UCSD-AML1 (cell line): Measurements from ENCODE around the gene CGNL1.

Source experiments
- DNase-seq: peaks from one replicate; lab custom pipeline; 2025; ENCODE audit not compliant: unreplicated experiment; lab: John Stamatoyannopoulos, UW

Gene CGNL1

DNA sequence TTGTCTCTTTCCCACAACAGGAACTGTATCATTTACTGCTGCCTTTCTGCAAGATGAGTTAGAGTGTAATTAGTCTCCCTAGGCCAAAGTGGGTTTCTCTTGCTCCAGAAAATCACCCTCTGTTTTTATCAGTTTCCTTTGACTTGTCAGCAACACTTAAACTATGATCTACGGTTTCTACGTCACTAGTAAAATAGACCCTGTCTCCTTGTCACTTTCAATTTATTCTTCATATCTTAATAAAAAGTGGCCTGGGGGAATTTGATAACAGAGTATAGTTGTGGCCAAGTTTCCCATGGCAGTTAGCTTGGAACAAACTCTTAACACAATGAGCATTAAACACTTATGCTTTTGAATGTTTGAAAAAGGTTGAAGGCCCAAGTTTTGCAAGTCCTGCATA, 79.6 kb downstream of the CGNL1 start:
- DNase-seq: no peak

DNA sequence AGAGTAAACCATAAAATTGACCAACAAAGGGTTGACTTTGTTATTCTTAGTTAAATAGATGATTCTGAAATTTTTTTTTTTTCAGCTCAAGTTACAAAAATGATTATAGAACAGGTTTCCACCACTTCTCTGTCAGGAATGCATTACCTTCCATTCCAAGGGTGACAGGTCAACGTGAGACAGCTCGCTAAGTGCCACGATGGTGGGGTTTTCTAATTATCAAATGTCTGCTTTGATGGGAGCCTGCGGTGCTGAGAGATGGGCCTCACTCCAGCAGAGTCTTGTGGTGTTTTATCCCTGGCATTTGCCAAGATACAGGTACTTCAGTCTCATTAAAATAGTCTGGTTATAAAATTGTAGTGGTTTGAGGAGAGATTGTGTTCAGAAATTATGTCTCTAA, 80.3 kb downstream of the CGNL1 start:
- DNase-seq: no peak

DNA sequence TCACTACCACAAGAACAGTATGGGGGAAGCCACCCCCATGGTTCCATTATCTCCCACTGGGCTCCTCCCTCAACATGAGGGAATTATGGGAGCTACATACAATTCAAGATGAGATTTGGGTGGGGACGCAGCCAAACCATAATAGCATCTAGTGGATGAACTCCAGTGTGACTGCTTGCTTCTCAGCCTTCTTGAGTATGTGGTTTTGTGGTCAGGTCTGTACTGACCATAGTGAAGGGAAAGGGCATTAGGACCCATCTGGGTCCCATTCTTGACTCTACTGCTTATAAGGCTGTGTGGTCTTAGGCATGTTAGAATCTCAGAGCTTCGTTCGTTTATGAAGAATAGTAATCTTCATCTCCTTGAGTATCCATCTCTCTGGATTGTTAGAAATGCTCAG, 81.4 kb downstream of the CGNL1 start:
- DNase-seq: no peak

DNA sequence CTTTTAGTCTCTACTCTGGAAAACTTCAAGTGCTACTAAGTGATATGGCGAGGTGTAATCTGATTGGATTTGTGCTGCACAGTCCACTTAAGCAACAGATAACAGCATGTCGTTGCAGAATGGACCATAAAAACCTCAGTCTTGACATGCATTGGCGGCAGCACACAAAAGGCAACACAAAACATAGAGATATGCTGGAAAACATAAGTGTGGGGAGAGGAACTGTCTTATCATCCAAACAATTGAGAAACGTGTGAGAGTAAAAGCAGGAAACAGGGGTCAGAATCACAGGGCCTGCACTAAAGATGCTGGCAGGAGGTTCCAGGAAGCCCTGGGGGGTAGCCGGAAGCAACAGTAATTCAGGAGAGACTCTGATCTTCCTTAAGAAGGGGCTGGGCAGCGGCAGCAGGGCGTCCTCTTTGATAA, 82.1 kb downstream of the CGNL1 start:
- DNase-seq: no peak

DNA sequence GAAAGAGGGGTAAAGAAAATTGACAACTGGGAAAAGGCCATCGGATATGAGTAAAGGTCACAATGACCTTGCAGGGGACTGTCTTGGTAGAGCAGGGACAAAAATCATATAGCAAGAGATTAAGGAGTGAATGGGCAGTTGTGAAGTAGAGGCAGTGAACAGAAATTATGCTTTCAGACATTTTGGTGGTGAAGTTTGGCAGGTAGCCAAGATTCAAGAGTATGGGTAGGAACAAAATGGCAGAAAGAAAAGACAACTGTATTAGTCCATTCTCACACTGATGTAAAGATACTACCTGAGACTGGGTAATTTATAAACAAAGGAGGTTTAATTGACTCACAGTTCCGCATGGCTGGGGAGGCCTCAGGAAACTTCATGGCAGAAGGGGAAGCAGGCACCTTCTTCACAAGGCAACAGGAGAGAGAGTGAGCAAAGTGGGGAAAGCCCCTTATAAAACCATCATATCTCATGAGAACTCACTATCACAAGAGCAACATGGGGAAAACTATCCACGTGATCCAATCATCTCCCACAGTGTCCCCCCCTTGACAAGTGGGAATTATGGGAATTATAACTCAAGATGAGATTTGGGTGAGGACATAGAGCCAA, 84.0 kb downstream of the CGNL1 start:
- DNase-seq: no peak

DNA sequence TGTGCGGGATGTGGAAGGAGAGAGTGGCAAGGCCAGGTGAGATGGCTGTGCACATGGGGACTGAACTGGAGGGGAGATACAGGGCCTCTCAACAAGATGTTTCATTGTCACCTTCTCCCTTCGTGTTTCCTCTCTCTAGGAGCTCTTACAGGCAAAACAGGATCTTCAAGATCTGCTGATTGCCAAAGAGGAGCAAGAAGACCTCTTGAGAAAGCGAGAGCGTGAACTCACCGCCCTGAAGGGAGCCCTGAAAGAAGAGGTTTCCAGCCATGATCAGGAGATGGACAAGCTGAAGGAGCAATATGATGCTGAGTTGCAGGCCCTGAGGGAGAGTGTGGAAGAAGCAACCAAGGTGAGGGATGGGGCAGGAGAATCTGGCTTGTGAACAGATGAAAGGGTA, 85.2 kb downstream of the CGNL1 start:
- DNase-seq: no peak

DNA sequence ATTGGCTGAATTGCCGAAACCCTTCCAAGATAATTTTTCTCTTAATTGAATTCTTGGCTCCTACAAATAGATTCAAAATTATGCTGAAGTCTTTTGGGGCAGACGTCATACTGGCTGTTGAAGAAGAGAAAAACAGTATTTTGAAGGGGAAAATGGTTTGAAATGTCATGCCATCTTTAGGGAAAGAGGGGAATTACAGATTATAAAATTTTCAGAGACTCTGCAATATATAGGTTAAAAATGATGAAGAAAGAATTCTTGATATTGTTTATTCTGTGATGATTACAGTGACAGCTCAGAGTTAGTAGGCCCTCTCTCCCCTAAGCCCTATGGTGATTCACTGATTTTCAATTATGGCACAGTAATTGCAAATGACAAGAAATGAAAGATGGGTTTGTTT, 86.1 kb downstream of the CGNL1 start:
- DNase-seq: no peak

DNA sequence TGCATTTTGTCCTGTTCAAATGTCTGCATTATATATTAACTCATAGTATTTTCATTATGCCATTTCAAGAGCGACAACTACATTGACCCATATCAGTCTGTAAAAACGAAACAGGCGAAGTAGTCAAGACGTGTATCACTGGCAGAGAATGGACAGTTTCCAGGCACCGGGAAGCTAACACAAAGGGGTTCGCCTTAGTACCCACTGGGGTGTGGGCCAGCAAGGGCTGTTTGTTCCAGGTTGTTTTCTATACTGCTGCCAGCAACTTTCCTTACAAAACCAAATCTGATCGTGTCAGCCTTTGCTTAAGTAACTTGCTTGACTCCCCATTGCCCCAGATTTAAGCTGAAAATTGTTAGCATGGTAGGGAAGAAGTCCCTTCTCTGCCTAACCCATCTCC, 87.1 kb downstream of the CGNL1 start:
- DNase-seq: no peak

DNA sequence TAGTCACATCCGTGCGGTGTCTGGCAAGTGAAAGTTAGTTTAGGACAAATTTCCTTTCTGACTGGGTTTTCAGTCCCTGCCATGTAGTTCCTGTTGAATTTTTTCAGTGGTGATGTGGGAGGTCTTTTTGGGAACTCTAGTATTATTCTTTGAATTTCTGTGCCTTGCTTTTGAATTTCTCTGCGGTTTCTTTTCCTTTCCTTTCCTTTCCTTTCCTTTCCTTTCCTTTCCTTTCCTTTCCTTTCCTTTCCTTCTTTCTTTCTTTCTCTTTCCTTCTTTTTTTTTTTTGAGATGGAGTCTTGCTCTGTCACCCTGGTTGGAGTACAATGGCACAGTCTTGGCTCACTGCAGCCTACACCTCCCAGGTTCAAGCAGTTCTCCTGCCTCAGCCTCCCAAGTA, 88.2 kb downstream of the CGNL1 start:
- no peak for DNase-seq

DNA sequence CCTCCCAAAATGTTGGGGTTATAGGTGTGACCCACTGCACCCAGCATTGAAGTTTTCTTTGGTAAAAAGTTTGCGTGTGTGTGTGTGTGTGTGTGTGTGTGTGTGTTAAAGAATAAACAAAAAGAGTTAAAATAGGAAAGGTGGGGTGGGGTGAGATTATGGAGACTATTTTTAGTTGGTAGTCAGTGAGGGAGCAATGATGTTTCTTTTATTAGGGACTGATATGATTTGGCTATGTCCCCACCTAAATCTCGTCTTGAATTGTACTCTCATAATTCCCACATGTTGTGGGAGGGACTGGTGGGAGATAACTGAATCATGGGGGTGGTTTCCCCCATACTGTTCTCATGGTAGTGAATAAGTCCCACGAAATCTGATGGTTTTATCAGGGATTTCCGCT, 92.2 kb downstream of the CGNL1 start:
- no peak for DNase-seq

DNA sequence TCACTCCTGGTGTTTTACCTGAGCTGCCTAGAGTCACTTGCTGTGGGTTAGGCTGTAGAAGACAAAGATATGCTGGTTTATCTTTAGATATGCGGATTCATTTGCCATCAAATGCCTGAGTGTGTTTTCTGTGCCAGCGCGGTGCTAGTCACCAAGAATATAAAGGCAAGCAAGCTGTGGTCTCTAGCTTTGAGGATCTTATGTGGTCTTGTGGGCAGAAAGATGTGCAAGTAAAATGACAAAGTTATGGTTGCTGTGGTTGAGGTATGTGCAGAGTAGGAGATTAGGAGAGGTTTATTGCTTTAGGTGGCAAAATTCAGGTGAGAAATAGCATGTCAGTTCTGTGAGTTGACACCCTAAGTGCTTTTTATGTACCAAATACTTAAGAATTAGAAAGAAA, 94.2 kb downstream of the CGNL1 start:
- no peak for DNase-seq

DNA sequence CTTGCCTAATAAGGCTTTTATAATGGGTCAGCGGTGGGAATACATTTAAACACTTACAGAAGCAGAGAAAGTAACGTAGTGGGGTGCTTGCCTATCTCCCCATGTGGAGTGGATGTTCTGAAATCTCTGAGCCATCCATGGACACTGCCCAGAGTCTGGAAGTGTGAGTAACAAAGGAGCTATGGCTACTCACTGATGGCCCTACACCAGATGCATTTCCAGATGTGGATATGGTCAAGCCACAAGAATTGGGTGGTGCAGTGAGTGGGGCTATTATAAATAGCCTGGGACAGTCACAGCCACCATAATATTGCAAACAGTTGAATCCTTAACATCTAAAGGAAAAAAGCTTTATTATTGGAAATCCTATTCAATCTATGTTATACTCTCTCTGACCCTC, 96.6 kb downstream of the CGNL1 start:
- no peak for DNase-seq

DNA sequence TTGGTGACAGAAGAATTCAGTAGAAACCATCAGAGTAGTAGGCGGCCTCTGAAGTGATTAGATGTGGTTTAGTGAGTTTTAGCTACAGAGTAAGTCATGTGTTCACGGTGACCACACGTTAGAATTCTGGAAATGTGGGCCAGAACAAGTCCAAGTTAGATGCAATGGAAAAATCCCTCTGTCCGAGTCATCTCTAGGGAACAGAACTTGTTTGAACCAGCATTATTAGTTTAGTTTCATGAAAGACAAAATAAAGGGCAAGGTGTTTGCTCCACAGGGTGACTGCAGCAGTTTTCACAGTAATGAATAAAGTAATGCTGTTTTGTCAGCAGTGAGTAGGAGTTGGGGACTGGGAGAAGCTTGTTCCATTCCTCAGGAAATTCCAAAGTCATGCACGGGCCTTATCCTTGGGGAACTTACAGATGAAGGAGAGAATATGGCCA, 100.2 kb downstream of the CGNL1 start:
- DNase-seq: no peak

DNA sequence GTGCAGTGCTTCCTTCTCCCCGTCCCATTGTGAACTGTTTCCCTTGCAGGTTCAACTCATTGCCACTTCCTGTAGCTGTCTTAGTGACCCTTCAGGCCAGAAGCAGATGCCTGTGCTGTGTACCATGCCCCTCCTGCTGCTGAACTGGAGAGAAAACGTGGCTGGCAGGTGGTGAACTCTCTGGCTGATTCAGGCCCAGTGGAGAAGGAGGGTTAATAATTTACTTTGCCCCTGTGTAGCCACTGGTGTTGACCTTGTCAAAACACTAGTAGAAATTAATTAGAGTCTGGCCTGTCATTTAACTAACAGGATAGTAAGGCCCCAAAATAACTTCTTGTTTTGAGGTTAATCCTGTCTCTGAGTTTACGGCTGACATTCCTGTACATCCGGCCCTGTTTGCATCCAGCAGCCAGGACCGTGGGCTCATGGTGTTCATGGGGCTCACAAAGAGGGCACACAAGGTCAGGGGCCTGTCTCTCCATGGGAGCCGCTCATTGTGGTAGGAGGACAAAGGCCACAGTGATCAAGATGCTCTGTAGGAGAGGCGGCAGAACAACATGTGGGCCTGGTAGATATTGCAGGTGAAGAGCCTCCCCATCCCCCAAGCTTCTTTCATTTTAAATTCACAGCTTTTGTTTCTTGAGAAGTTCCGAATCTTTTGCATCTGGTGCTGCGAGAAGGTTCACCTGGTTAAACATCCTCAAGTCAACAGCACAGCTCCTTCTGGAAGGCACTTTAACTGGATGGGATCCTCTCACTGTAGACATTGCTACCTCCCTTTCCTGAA, 101.6 kb downstream of the CGNL1 start:
- peak; percentile 32 for DNase-seq

DNA sequence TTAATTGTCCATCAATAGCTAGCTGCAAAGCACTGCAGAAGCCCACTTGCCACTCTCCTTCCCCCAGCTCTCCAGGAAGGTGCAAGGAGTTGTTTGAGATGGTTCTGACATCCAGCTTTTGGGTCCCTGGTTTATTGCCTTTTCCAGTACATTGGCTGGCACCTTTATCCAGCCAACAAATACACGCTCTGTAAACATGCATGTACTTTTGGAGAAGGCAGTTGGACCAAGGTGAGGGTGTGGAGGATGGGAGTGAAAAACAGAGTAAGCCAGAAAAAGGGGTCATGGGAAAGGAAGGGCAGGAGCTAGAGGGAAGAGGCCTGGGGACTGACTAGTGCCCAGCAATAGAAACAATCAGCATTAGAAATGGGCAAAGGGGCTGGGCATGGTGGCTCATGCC, 102.7 kb downstream of the CGNL1 start:
- DNase-seq: no peak

DNA sequence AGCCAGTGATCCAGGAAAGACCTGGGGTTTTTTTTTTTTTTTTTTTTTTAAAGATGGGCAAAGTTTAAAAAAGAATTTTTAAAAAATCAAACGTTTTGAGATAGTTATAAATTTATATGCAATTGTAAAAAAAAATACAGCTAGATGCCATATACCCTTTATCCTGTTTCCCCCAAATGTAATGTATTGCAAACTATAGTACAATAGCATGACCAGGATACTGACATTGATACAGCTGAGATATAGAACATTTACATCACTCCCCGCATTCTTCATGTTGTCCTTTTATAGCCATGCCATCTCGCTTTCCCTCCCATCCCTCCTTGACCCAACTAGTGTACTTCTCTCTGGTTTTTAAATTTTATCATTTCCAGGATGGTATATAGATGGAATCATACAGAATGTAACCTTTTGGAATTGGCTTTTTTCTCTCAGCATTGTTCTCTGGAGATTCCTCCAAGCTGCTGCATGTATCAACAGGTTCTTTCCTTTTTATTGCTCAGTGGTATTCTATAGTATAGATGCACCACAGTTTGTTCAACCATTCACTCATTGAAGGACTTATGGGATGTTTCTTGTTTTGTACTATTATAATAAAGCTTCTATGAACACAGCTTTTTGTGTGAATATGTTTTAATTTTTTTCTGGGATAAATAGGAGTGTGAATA, 104.9 kb downstream of the CGNL1 start:
- no peak for DNase-seq

DNA sequence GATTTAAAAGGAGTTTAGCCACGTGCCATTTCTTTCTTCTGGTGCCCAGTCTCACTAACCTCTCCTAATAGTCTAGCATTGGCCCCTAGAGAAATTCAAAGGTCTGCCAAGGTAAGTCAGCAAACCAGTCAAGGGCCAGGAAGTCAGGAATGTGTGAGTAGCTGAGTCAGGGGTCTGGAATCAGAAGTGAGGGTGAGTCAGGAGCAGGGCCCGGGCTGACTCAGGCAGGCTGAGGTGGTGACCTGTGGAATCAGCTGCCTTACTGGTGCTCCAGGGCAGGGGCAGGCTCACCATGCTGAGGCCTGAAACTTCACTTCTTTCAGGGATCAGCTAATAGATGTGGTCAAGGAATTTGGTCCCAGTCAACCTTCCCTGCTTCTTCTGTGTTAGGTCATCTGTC, 109.6 kb downstream of the CGNL1 start:
- DNase-seq: no peak

DNA sequence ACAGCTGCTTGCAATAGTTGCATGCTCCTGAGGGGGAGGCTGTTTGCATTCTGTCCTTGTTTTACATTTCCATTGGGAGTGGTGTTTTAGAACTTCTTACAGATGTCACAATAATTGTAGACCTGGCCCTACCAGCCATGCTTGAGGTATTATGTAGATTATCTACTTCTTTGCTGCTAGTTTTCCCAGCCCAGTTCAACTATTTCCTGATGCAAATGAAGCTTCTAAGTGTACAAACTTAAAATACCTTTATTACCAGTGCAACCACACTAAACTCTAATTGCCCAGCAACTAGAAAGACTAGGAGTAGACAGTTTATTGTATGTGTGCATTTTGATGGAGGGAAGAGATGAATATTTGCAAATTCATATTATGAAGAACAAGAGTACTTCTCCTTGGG, 110.5 kb downstream of the CGNL1 start:
- no peak for DNase-seq

DNA sequence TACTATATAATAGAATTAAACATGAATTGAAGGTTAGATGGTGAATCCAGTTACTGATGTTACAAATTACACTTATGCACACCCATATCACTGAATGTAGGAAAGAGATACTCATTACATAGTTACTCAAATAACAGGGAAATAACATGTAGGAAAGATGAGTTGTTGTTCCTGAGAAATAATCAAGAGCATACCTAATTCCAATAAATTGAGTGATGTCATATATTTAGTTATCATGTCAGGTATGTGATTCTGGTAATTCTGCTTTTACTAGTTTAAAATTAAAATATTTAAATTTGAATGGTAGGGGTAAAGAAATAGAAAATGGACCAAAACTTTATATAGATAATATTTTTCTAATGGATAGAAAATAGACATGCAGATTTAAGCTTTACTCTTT, 112.8 kb downstream of the CGNL1 start:
- no peak for DNase-seq

DNA sequence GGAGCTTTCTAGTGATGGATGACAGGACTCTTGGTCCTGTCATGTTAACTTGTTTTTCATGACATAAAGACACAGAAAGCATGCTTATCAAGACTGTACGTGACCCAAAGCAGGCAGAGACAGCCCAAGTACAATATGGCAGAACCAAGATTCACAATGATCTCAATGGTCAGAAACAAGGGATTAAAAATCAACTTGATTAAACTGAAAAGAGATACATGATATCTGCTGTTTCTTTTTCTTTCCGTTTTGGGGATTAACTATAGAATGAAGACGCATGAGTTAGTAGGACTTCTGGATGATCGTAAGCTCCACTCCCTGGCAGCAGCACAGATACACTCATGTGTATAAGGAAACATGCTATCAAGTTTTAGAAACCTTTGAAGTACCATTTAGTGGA, 117.0 kb downstream of the CGNL1 start:
- no peak for DNase-seq

DNA sequence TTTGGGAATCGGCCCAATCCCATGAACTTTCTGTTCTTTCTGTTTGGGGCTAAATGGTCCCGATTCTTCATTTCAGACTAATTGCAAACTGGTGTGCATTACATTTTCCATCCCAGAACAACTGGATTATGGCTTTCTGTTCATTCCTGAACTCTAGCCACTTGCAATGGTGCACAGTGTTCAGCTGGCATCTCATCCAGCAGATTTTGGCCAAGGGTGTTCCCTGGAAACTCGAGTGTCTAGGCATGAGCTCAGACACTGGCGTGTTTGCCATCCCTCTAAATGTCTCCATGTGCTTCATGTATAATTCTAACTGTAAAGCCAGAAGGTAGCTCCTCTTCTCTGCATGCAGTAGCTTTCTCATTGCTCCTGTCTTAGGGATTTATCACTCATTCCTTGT, 118.3 kb downstream of the CGNL1 start:
- DNase-seq: no peak

DNA sequence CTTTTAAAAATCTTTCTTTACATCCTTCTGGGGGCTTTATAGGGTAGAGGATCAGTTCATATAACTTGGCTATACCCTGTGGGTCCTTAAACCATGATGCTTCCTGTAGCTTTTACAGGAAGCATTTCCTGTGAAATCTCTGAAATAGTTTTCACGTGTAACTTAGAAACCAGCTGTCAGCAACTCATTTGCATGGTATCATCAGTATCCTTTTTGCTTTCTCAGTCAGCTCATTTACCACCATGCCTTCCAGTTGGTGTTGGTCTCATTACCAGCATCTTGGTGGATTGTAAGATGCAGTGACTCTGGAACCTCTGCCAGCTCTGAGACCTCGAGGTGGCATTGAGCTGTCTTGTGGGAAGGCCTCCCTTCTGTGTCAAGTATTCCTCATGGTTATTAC, 118.7 kb downstream of the CGNL1 start:
- DNase-seq: no peak
